ENCODE data around the gene ZDHHC1.

Gene ZDHHC1

GRCh38 chr16:67459066-67459860, 43.0 kb upstream of the ZDHHC1 start:
- no peaks in the 10 kb centered on the region for H3K27me3 ChIP-seq (ENCODE audit: control insufficient read depth, insufficient read depth, low read length)
- H3K9ac ChIP-seq, result no peak overlapping the region
- H3K36me3 ChIP-seq (ENCODE audit: control insufficient read depth, insufficient read depth, low read length), result no peaks in the 10 kb centered on the region
- no peak overlapping the region for H3K4me3 ChIP-seq (ENCODE audit: low read depth, low read length)
- H3K4me1 ChIP-seq, result peaks cover 44% of the 10 kb centered on the region
- peaks cover 71% of the 10 kb centered on the region for H3K79me2 ChIP-seq
- H2AFZ ChIP-seq, result no peak overlapping the region
- H3K4me2 ChIP-seq (ENCODE audit: low read length), result no peak overlapping the region
- no peaks in the 10 kb centered on the region for H3K9me3 ChIP-seq (ENCODE audit: control insufficient read depth, low read length)
- H3K27ac ChIP-seq, result peak overlapping the region; percentile 55
- no peak for TF ChIP-seq CTCF (IDR thresholded peaks at IDR 0.05)

DNA sequence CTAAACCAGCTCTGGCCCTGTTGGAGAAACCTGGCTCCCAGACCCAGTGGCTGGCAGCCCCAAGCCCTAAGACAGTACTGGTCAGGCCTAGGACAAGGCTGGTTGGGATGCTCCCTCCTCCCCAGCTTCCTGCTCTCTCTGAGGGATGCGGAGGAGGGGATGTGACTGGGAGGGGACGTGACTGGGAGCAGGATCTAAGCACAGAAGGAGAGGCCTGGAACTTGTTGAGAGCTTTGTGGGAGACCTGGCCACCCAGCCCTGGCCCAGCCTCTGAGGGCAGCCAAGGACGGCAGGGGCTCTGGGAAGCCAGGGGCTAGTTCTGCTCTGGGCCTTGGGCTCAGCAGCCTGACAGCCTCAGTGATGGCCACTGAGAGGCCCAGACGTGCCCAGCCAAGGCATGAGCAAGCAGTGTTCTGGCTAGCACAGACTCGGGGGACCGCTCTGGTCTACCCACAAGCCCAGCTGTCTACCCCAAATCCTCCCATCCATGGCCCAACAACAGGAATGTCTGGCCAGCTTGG, 41.9 kb upstream of the ZDHHC1 start:
- Histone ChIP-seq H3K79me2 (peaks cover 72% of the 10 kb centered on the region), H3K36me3 (ENCODE audit: control insufficient read depth, insufficient read depth, low read length) (no peaks in the 10 kb centered on the region), H3K27ac (peak overlapping the region; percentile 55), H3K9me3 (ENCODE audit: control insufficient read depth, low read length) (no peaks in the 10 kb centered on the region), H3K27me3 (ENCODE audit: control insufficient read depth, insufficient read depth, low read length) (no peaks in the 10 kb centered on the region), H3K9ac (no peak overlapping the region), H3K4me1 (peaks cover 44% of the 10 kb centered on the region), H3K4me3 (ENCODE audit: low read depth, low read length) (no peak overlapping the region), H3K4me2 (ENCODE audit: low read length) (peak overlapping the region; percentile 20), H2AFZ (no peak overlapping the region)
- no peak for TF ChIP-seq CTCF (IDR thresholded peaks at IDR 0.05)

DNA sequence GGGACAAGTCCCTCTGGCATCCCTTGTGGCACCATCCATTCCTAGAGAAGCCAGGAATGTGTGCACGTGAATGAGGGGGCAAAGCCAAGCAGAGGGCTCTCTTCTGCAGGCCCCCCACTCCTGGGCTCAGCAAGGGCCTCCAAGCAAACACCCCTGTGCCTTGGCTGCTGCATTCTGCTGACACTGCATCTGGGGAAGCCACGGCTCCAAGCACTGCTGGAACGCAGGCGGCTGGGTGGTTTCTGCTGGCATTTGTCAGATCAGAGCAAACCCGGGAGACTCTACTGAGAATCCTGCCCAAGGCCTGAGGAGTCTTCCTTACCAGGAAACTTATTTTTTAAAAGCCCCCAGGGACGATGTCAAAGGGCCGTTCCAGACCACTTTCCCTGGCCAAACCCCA, 41.3 kb upstream of the ZDHHC1 start:
- H2AFZ ChIP-seq, result no peak overlapping the region
- no peak overlapping the region for H3K4me3 ChIP-seq (ENCODE audit: low read depth, low read length)
- H3K9ac ChIP-seq, result no peak overlapping the region
- H3K27me3 ChIP-seq (ENCODE audit: control insufficient read depth, insufficient read depth, low read length), result no peaks in the 10 kb centered on the region
- peak overlapping the region; percentile 20 for H3K4me2 ChIP-seq (ENCODE audit: low read length)
- H3K36me3 ChIP-seq (ENCODE audit: control insufficient read depth, insufficient read depth, low read length), result no peaks in the 10 kb centered on the region
- H3K9me3 ChIP-seq (ENCODE audit: control insufficient read depth, low read length), result no peaks in the 10 kb centered on the region
- TF ChIP-seq CTCF (IDR thresholded peaks at IDR 0.05), result no peak
- H3K79me2 ChIP-seq, result peaks cover 73% of the 10 kb centered on the region
- peak overlapping the region; percentile 55 for H3K27ac ChIP-seq
- H3K4me1 ChIP-seq, result peaks cover 42% of the 10 kb centered on the region

DNA sequence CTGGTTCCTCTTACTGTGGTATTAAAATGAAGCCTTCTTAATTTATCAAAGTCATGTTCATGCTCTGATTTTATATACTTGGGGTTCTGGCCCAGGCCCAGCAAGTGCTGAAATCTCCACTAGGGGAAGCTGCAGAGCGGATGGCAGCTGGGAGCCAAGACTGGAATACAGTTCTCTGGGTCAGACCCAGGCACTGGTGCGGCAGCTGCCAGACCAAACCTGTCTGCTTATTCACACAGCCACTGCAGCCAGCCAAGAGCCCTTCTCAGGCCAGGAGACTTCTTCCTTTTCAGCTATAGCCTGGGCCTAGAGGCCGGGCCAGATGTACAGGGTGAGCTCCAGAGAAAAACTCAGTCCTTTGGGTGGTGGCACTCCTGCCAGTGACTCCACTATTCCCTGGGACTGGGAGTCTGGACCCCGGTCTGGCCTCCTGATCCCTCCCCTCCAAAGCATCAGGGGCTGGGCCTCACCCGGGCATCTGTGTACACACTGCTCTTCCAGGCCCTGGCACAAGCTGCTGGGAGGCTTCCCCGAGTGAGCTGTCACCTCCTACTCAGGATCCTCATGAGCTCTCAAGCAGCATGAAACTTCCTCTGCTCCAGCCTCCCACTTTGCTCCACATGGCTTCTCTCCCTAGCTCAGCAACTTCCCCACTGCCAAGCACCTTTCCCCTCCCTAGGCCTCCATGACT, 40.3 kb upstream of the ZDHHC1 start:
- peaks cover 70% of the 10 kb centered on the region for H3K79me2 ChIP-seq
- no peak overlapping the region for H3K4me2 ChIP-seq (ENCODE audit: low read length)
- no peaks in the 10 kb centered on the region for H3K9me3 ChIP-seq (ENCODE audit: control insufficient read depth, low read length)
- peak; percentile 7 for TF ChIP-seq CTCF (IDR thresholded peaks at IDR 0.05)
- H3K27ac ChIP-seq, result peak overlapping the region; percentile 13
- no peaks in the 10 kb centered on the region for H3K27me3 ChIP-seq (ENCODE audit: control insufficient read depth, insufficient read depth, low read length)
- no peak overlapping the region for H3K4me3 ChIP-seq (ENCODE audit: low read depth, low read length)
- no peak overlapping the region for H2AFZ ChIP-seq
- H3K4me1 ChIP-seq, result peaks cover 42% of the 10 kb centered on the region
- no peaks in the 10 kb centered on the region for H3K36me3 ChIP-seq (ENCODE audit: control insufficient read depth, insufficient read depth, low read length)
- no peak overlapping the region for H3K9ac ChIP-seq

Data from parathyroid adenoma (tissue), 2 donors.